ENCODE measurements around the gene WTIP. TPM values are rescaled to one million over a fixed set of nuclear protein-coding genes. Genes with fewer than 3 reads are reported as not detected.

Gene WTIP
- polyA plus RNA-seq, 3 donors from 2014 or later, result 0.03 TPM; not detected in 2

GRCh38 chr19:34525001-34525400 is 43.4 kb downstream of the WTIP start:
- no peaks in the 10 kb centered on the region for H3K36me3 Mint-ChIP-seq
- no peak overlapping the region for H3K27ac Mint-ChIP-seq

GRCh38 chr19:34534206-34534605 is 52.6 kb downstream of the WTIP start:
- H3K27me3 Mint-ChIP-seq (ENCODE audit: low read depth in 3 of 3), result peaks cover 1 to 6% (median 3%) of the 10 kb centered on the region in 3 donors
- no peaks in the 10 kb centered on the region for H3K36me3 Mint-ChIP-seq
- H3K4me1 Mint-ChIP-seq, result no peaks in the 10 kb centered on the region
- DNase-seq, result no peak
- H3K4me3 Mint-ChIP-seq, result no peak overlapping the region
- no peak overlapping the region for H3K27ac Mint-ChIP-seq
- H3K9me3 Mint-ChIP-seq, result no peaks in the 10 kb centered on the region

More at GRCh38 chr19:34525001-34525400, 43.4 kb downstream of the WTIP start:
- no peaks in the 10 kb centered on the region for H3K4me1 Mint-ChIP-seq
- no peak overlapping the region for H3K4me3 Mint-ChIP-seq
- peaks cover 3 to 14% (median 4%) of the 10 kb centered on the region in 3 donors for H3K27me3 Mint-ChIP-seq (ENCODE audit: low read depth in 3 of 3)
- DNase-seq, result no peak
- H3K9me3 Mint-ChIP-seq, result no peaks in the 10 kb centered on the region

- peaks cover 2 to 6% (median 4%) of the 10 kb centered on the region in 3 donors for H3K27me3 Mint-ChIP-seq (ENCODE audit: low read depth in 3 of 3)
Observed at GRCh38 chr19:34539396-34539795, 57.8 kb downstream of the WTIP start.

GRCh38 chr19:34540811-34541557 is 59.4 kb downstream of the WTIP start:
- Mint-ChIP-seq H3K27me3 (ENCODE audit: low read depth in 3 of 3) (peaks cover 2 to 9% (median 4%) of the 10 kb centered on the region in 3 donors), H3K4me1 (no peaks in the 10 kb centered on the region), H3K4me3 (no peak overlapping the region), H3K27ac (no peak overlapping the region), H3K9me3 (peaks cover 0 to 18% (median 12%) of the 10 kb centered on the region in 6 donors), H3K36me3 (no peaks in the 10 kb centered on the region)
- DNase-seq, result no peak

More at GRCh38 chr19:34539396-34539795, 57.8 kb downstream of the WTIP start:
- Mint-ChIP-seq H3K4me3 (no peak overlapping the region), H3K27ac (no peak overlapping the region), H3K36me3 (no peaks in the 10 kb centered on the region), H3K9me3 (peaks cover 0 to 18% (median 12%) of the 10 kb centered on the region in 6 donors), H3K4me1 (no peaks in the 10 kb centered on the region)
- no peak for DNase-seq

- no peak for DNase-seq
- Mint-ChIP-seq H3K4me1 (no peaks in the 10 kb centered on the region), H3K4me3 (no peak overlapping the region), H3K36me3 (peaks cover 0 to 6% (median 6%) of the 10 kb centered on the region in 3 donors), H3K9me3 (peaks cover 6 to 27% (median 15%) of the 10 kb centered on the region in 6 donors), H3K27ac (no peak overlapping the region), H3K27me3 (ENCODE audit: low read depth in 3 of 3) (peaks cover 0 to 9% (median 6%) of the 10 kb centered on the region in 3 donors)
Observed at GRCh38 chr19:34549833-34550232, 68.3 kb downstream of the WTIP start.

- no peak for DNase-seq
- H3K4me3 Mint-ChIP-seq, result no peak overlapping the region
- H3K4me1 Mint-ChIP-seq, result no peaks in the 10 kb centered on the region
- no peak overlapping the region for H3K27ac Mint-ChIP-seq
- H3K9me3 Mint-ChIP-seq, result peaks cover 0 to 8% (median 3%) of the 10 kb centered on the region in 6 donors
- H3K36me3 Mint-ChIP-seq, result no peaks in the 10 kb centered on the region
- H3K27me3 Mint-ChIP-seq (ENCODE audit: low read depth in 3 of 3), result peaks cover 3 to 17% (median 8%) of the 10 kb centered on the region in 3 donors
Observed at GRCh38 chr19:34555447-34555846, 73.9 kb downstream of the WTIP start.

GRCh38 chr19:34556488-34556887 is 74.9 kb downstream of the WTIP start:
- H3K9me3 Mint-ChIP-seq, result peaks cover 0 to 5% (median 0%) of the 10 kb centered on the region in 6 donors

GRCh38 chr19:34559045-34559444 is 77.5 kb downstream of the WTIP start:
- Mint-ChIP-seq H3K4me3 (no peak overlapping the region), H3K36me3 (no peaks in the 10 kb centered on the region), H3K9me3 (peaks cover 0 to 5% (median 0%) of the 10 kb centered on the region in 6 donors), H3K4me1 (no peaks in the 10 kb centered on the region), H3K27ac (no peak overlapping the region), H3K27me3 (ENCODE audit: low read depth in 3 of 3) (peaks cover 3 to 21% (median 7%) of the 10 kb centered on the region in 3 donors)
- DNase-seq, result no peak

More at GRCh38 chr19:34556488-34556887, 74.9 kb downstream of the WTIP start:
- Mint-ChIP-seq H3K4me1 (no peaks in the 10 kb centered on the region), H3K36me3 (no peaks in the 10 kb centered on the region), H3K27ac (no peak overlapping the region), H3K27me3 (ENCODE audit: low read depth in 3 of 3) (peaks cover 3 to 24% (median 7%) of the 10 kb centered on the region in 3 donors), H3K4me3 (no peak overlapping the region)
- no peak for DNase-seq

- no peak overlapping the region for H3K27ac Mint-ChIP-seq
- H3K4me3 Mint-ChIP-seq, result no peak overlapping the region
- peaks cover 0 to 5% (median 0%) of the 10 kb centered on the region in 6 donors for H3K9me3 Mint-ChIP-seq
- peaks cover 3 to 23% (median 7%) of the 10 kb centered on the region in 3 donors for H3K27me3 Mint-ChIP-seq (ENCODE audit: low read depth in 3 of 3)
- DNase-seq, result no peak
- no peaks in the 10 kb centered on the region for H3K36me3 Mint-ChIP-seq
- no peaks in the 10 kb centered on the region for H3K4me1 Mint-ChIP-seq
Observed at GRCh38 chr19:34560229-34560628, 78.7 kb downstream of the WTIP start.

Other genes with a start within 250 kb of the WTIP start
- gene GARRE1, start 227.2 kb upstream of the WTIP start, polyA plus RNA-seq, result 1 to 10 TPM in 2 of 3 donors, under 1 TPM in 1; 0.93 to 4.0 (median 2.7) TPM
- 100 to 1,000 TPM; 112 to 161 (median 143) TPM for gene GPI, start 116.6 kb upstream of the WTIP start, polyA plus RNA-seq
- gene PDCD2L, start 77.4 kb upstream of the WTIP start, polyA plus RNA-seq, result 10 to 100 TPM in 2 of 3 donors, 1 to 10 TPM in 1; 6.5 to 14.3 (median 11.4) TPM
- 10 to 100 TPM; 77.3 to 95.2 (median 87.4) TPM for gene UBA2, start 53.4 kb upstream of the WTIP start, polyA plus RNA-seq
- under 1 TPM in 1 of 3 donors, not detected in 2; 0.09 TPM for gene SCGB2B2, start 195.4 kb downstream of the WTIP start, polyA plus RNA-seq
- gene ZNF302, start 195.9 kb downstream of the WTIP start, polyA plus RNA-seq, result 10 to 100 TPM in 2 of 3 donors, 1 to 10 TPM in 1; 8.8 to 14.5 (median 11.2) TPM